HEK293 (cell line): Measurements from ENCODE around the gene PRND.

Experiments
- KLF1 ChIP-seq: fragments of 450-650 bp; formaldehyde crosslinking; IDR thresholded peaks from 2 replicates; pipeline ENCODE4 v1.5.1; 2016; ENCODE audit warnings: missing biosample characterization, missing genetic modification characterization
- REST ChIP-seq: fragments of 450-650 bp; formaldehyde crosslinking; IDR thresholded peaks from 2 replicates; pipeline ENCODE4 v1.5.1; 2016; ENCODE audit warnings: missing biosample characterization, missing genetic modification characterization
- ZNF580 ChIP-seq: fragments of 450-650 bp; formaldehyde crosslinking; IDR thresholded peaks from 2 replicates; pipeline ENCODE4 v1.5.1; 2016; ENCODE audit warnings: missing biosample characterization, missing genetic modification characterization
- TF ChIP-seq, protein P1 (sequence below): fragments of 450-650 bp; formaldehyde crosslinking; IDR thresholded peaks from 2 replicates; pipeline ENCODE4 v1.5.1; 2016; ENCODE audit warnings: missing biosample characterization, missing genetic modification characterization
- TF ChIP-seq, protein P2 (sequence below): fragments of 450-650 bp; formaldehyde crosslinking; conservative IDR thresholded peaks from 2 replicates; pipeline ENCODE4 v1.5.1; 2016; ENCODE audit warnings: low read depth, missing biosample characterization, missing genetic modification characterization
- TF ChIP-seq, protein P3 (sequence below): fragments of 450-650 bp; formaldehyde crosslinking; IDR thresholded peaks from 2 replicates; pipeline ENCODE4 v1.5.1; 2016; ENCODE audit warnings: missing biosample characterization, missing genetic modification characterization

DNA sequence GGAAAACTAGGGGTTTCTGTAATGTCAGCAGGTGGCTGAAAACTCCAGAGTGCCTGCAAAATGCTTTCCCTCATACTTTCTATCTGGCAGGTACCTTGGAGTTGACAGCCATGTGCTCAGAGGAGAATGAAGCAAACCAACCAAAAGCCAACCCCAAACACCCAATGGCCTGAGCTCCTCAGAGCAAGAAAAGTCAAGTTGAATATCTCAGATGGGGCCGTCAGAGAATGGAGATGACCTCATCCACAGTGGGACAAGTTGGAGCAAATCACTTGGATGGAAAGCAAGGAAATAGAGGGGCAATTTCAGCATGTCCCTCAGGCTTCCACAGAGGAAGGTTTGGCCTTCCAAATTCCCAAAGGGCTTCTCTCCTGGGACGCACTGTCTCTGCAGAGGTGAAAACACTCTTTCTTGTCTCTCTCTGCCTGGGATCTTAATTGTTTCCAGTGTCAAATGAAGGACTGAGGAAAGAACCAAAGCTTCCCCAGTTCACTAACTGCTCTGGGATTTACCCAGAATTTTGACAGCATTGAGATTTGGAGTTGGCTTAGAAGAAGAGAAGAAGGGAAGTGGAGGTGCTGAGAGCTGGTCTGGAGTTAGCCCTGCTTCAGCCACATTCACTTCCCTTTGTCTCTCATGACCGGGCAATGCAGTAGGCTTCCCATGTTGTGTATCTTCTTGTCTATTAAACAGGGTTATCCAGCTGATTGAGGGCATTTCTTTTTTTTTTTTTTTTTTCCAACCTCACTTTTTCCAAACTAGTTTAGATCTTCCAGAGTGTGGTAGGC, 42.2 kb downstream of the PRND start:
- TF ChIP-seq, protein P1, sequence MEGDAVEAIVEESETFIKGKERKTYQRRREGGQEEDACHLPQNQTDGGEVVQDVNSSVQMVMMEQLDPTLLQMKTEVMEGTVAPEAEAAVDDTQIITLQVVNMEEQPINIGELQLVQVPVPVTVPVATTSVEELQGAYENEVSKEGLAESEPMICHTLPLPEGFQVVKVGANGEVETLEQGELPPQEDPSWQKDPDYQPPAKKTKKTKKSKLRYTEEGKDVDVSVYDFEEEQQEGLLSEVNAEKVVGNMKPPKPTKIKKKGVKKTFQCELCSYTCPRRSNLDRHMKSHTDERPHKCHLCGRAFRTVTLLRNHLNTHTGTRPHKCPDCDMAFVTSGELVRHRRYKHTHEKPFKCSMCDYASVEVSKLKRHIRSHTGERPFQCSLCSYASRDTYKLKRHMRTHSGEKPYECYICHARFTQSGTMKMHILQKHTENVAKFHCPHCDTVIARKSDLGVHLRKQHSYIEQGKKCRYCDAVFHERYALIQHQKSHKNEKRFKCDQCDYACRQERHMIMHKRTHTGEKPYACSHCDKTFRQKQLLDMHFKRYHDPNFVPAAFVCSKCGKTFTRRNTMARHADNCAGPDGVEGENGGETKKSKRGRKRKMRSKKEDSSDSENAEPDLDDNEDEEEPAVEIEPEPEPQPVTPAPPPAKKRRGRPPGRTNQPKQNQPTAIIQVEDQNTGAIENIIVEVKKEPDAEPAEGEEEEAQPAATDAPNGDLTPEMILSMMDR (tag by site-specific recombination), result no peak
- TF ChIP-seq KLF1 (tag by site-specific recombination) (no peak), REST (tag by site-specific recombination) (no peak), ZNF580 (tag by site-specific recombination) (no peak)
- TF ChIP-seq, protein P2, sequence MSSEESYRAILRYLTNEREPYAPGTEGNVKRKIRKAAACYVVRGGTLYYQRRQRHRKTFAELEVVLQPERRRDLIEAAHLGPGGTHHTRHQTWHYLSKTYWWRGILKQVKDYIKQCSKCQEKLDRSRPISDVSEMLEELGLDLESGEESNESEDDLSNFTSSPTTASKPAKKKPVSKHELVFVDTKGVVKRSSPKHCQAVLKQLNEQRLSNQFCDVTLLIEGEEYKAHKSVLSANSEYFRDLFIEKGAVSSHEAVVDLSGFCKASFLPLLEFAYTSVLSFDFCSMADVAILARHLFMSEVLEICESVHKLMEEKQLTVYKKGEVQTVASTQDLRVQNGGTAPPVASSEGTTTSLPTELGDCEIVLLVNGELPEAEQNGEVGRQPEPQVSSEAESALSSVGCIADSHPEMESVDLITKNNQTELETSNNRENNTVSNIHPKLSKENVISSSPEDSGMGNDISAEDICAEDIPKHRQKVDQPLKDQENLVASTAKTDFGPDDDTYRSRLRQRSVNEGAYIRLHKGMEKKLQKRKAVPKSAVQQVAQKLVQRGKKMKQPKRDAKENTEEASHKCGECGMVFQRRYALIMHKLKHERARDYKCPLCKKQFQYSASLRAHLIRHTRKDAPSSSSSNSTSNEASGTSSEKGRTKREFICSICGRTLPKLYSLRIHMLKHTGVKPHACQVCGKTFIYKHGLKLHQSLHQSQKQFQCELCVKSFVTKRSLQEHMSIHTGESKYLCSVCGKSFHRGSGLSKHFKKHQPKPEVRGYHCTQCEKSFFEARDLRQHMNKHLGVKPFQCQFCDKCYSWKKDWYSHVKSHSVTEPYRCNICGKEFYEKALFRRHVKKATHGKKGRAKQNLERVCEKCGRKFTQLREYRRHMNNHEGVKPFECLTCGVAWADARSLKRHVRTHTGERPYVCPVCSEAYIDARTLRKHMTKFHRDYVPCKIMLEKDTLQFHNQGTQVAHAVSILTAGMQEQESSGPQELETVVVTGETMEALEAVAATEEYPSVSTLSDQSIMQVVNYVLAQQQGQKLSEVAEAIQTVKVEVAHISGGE (tag by site-specific recombination), result no peak
- TF ChIP-seq, protein P3, sequence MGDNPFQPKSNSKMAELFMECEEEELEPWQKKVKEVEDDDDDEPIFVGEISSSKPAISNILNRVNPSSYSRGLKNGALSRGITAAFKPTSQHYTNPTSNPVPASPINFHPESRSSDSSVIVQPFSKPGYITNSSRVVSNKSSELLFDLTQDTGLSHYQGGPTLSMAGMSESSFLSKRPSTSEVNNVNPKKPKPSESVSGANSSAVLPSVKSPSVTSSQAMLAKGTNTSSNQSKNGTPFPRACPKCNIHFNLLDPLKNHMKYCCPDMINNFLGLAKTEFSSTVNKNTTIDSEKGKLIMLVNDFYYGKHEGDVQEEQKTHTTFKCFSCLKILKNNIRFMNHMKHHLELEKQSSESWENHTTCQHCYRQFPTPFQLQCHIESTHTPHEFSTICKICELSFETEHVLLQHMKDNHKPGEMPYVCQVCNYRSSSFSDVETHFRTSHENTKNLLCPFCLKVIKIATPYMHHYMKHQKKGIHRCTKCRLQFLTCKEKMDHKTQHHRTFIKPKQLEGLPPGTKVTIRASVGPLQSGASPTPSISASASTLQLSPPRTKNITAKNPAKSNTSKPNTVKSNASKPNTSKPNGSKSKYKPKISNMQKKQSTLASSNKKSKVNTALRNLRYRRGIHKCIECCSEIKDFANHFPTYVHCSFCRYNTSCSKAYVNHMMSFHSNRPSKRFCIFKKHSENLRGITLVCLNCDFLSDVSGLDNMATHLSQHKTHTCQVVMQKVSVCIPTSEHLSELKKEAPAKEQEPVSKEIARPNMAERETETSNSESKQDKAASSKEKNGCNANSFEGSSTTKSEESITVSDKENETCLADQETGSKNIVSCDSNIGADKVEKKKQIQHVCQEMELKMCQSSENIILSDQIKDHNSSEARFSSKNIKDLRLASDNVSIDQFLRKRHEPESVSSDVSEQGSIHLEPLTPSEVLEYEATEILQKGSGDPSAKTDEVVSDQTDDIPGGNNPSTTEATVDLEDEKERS (tag by site-specific recombination), result no peak
